ENCODE data around the gene DHRSX. TPM values are rescaled to one million over a fixed set of nuclear protein-coding genes. Genes with fewer than 3 reads are reported as not detected.

DHRSX gene
- total and polyA plus RNA-seq, 2 of the 13 experiments (the other 11 are each of a cell fraction or from before 2014, with no cell fraction given), result 15.5 to 24.3 TPM

- TF ChIP-seq, protein P1, sequence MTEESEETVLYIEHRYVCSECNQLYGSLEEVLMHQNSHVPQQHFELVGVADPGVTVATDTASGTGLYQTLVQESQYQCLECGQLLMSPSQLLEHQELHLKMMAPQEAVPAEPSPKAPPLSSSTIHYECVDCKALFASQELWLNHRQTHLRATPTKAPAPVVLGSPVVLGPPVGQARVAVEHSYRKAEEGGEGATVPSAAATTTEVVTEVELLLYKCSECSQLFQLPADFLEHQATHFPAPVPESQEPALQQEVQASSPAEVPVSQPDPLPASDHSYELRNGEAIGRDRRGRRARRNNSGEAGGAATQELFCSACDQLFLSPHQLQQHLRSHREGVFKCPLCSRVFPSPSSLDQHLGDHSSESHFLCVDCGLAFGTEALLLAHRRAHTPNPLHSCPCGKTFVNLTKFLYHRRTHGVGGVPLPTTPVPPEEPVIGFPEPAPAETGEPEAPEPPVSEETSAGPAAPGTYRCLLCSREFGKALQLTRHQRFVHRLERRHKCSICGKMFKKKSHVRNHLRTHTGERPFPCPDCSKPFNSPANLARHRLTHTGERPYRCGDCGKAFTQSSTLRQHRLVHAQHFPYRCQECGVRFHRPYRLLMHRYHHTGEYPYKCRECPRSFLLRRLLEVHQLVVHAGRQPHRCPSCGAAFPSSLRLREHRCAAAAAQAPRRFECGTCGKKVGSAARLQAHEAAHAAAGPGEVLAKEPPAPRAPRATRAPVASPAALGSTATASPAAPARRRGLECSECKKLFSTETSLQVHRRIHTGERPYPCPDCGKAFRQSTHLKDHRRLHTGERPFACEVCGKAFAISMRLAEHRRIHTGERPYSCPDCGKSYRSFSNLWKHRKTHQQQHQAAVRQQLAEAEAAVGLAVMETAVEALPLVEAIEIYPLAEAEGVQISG (CRISPR knock-in tag; IDR thresholded peaks at IDR 0.05), result peak; percentile 79; the same call in 1 of the 2 replicates
- peak; percentile 26; the same call in 1 of the 2 replicates for TF ChIP-seq RARA (CRISPR knock-in tag; IDR thresholded peaks at IDR 0.05)
- no peak for TF ChIP-seq KLF11 (CRISPR knock-in tag; IDR thresholded peaks at IDR 0.05)
- peak; percentile 38; the same call in 1 of the 2 replicates for TF ChIP-seq SOX5 (CRISPR knock-in tag; IDR thresholded peaks at IDR 0.05; ENCODE audit: borderline replicate concordance)
Observed at GRCh38 chrX:2176733-2177132, 324.0 kb downstream of the DHRSX start (continued).

DNA sequence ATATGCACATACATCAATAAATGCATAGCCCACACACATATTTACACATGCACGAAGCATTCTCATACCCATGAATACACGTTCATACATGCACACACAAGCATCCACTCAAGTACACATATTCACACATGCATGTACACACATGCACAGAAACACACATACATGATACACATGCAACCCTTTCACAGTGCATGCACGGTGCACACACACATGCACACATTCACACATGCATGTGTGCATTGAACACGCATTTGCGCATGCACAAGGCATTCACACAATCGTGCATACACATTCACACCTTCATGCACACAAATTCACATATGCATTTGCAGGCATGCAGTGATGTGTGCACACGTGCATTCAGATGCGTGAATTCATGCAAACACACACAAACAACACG, 324.5 kb downstream of the DHRSX start:
- ChIA-PET CTCF (ENCODE audit: low intra/inter-chr PET ratio, low total read pairs) (no interaction called here), POLR2A (no interaction called here)
- H3K9ac ChIP-seq (ENCODE audit: insufficient read depth, low read depth, low read length), result no peak overlapping the region
- TF ChIP-seq DNMT1 (CRISPR knock-in tag; IDR thresholded peaks at IDR 0.05), result no peak
- TF ChIP-seq ZNF432 (CRISPR knock-in tag; IDR thresholded peaks at IDR 0.05; ENCODE audit: borderline replicate concordance), result no peak
- TF ChIP-seq ZNF850 (CRISPR knock-in tag; conservative IDR thresholded peaks at IDR 0.05), result no peak
- TF ChIP-seq, protein P2, sequence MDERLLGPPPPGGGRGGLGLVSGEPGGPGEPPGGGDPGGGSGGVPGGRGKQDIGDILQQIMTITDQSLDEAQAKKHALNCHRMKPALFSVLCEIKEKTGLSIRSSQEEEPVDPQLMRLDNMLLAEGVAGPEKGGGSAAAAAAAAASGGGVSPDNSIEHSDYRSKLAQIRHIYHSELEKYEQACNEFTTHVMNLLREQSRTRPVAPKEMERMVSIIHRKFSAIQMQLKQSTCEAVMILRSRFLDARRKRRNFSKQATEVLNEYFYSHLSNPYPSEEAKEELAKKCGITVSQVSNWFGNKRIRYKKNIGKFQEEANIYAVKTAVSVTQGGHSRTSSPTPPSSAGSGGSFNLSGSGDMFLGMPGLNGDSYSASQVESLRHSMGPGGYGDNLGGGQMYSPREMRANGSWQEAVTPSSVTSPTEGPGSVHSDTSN (CRISPR knock-in tag; IDR thresholded peaks at IDR 0.05), result no peak
- TF ChIP-seq ZBTB14 (CRISPR knock-in tag; IDR thresholded peaks at IDR 0.05), result no peak
- TF ChIP-seq, protein P3, sequence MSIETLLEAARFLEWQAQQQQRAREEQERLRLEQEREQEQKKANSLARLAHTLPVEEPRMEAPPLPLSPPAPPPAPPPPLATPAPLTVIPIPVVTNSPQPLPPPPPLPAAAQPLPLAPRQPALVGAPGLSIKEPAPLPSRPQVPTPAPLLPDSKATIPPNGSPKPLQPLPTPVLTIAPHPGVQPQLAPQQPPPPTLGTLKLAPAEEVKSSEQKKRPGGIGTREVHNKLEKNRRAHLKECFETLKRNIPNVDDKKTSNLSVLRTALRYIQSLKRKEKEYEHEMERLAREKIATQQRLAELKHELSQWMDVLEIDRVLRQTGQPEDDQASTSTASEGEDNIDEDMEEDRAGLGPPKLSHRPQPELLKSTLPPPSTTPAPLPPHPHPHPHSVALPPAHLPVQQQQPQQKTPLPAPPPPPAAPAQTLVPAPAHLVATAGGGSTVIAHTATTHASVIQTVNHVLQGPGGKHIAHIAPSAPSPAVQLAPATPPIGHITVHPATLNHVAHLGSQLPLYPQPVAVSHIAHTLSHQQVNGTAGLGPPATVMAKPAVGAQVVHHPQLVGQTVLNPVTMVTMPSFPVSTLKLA (IDR thresholded peaks at IDR 0.05), result peak; percentile 80
- no peak for ATAC-seq
- H3K4me3 ChIP-seq (replicated peaks in 1 of 3; ENCODE audit: insufficient read depth in 1 of 3, low read depth in 2 of 3, low read length in 3 of 3), result no peak overlapping the region
- no peaks in the 10 kb centered on the region for H3K36me3 ChIP-seq (replicated peaks in 1 of 2; ENCODE audit: control insufficient read depth in 1 of 2, insufficient read depth in 2 of 2, low read length in 2 of 2)
- no peaks in the 10 kb centered on the region for H3K79me2 ChIP-seq (ENCODE audit: insufficient read depth, low read length)
- FAIRE-seq, result no peak
- H3K27me3 ChIP-seq (ENCODE audit: control insufficient read depth in 1 of 2, insufficient read depth in 2 of 2, low read length in 2 of 2), result no peaks in the 10 kb centered on the region
- DNase-seq (ENCODE audit: low spot score), result no peak
- intact Hi-C loops (cut with micrococcal nuclease; ENCODE audit: unreplicated experiment), result no loop called here
- no TSS peak for BruUV-seq (replicated peaks)
- H3K27ac ChIP-seq (ENCODE audit: extremely low read length, insufficient read depth, low read length), result no peak overlapping the region
- H4K20me1 ChIP-seq (ENCODE audit: insufficient read depth, low read length), result peaks cover 3% of the 10 kb centered on the region; the same call in 1 of the 2 replicates
- H3K4me1 ChIP-seq (ENCODE audit: insufficient read depth, low read length), result peaks cover 57% of the 10 kb centered on the region
- H2AFZ ChIP-seq (ENCODE audit: low read length), result no peak overlapping the region
- 68% methylated on average over 9 of the region's 9 CpGs for WGBS (ENCODE audit: low lambda C conversion rate)
- H3K9me3 ChIP-seq (ENCODE audit: low read length), result no peaks in the 10 kb centered on the region
- no peak overlapping the region for H3K4me2 ChIP-seq (ENCODE audit: low read depth, low read length)
- in situ Hi-C loops (cut with HindIII; ENCODE audit: extremely low pct_ligation_motif_present, low pct_unique_long_range_greater_than_20kb), result no loop called here

All from HepG2 (cell line).